Measurements from ENCODE around the gene VPS13D. TPM values are rescaled to one million over a fixed set of nuclear protein-coding genes. Genes with fewer than 3 reads are reported as not detected.

Gene VPS13D
- polyA plus RNA-seq, 1 of the 3 experiments (the other 2 are of a cell fraction): 15.0 TPM

- no peak for DNase-seq
- Histone ChIP-seq H3K9ac (no peak overlapping the region), H3K79me2 (ENCODE audit: insufficient read depth) (no peaks in the 10 kb centered on the region), H3K4me3 (ENCODE audit: low read depth in 2 of 2, low read length in 1 of 2) (no peak overlapping the region), H3K27me3 (ENCODE audit: insufficient read depth) (no peaks in the 10 kb centered on the region), H4K20me1 (ENCODE audit: insufficient read depth) (no peaks in the 10 kb centered on the region), H3K27ac (ENCODE audit: low read depth in 2 of 2, low read length in 1 of 2) (no peak overlapping the region), H3K9me3 (no peaks in the 10 kb centered on the region), H3K36me3 (replicated peaks in 1 of 2; ENCODE audit: control insufficient read depth in 1 of 2, insufficient read depth in 2 of 2, low read length in 1 of 2) (no peaks in the 10 kb centered on the region), H3K4me2 (no peak overlapping the region), H3K9me2 (no peaks in the 10 kb centered on the region), H2AFZ (ENCODE audit: low read depth) (no peak overlapping the region), H3F3A (replicated peaks; ENCODE audit: insufficient read depth) (peaks cover 4% of the 10 kb centered on the region), H3K4me1 (ENCODE audit: control insufficient read depth in 1 of 2, insufficient read depth in 2 of 2, low read depth in 1 of 2, low read length in 1 of 2) (peaks cover 0 to 4% of the 10 kb centered on the region in 2 experiments; a peak in 1 of 4 replicates)
- CTCF ChIA-PET: interaction anchor here (0.6 to 1.6 kb wide), 3 partner anchors 61 to 83 kb away, joined by 3 to 4 read pairs (median 3); no protein-coding TSS in a partner anchor
- no peak for TF ChIP-seq RFX5 (IDR thresholded peaks at IDR 0.05; ENCODE audit: low read length)
- no peak for TF ChIP-seq MAX (IDR thresholded peaks at IDR 0.05; ENCODE audit: low read depth)
- no peak for TF ChIP-seq POLR2AphosphoS5 (IDR thresholded peaks at IDR 0.05; ENCODE audit: low read depth, low read length)
- TF ChIP-seq JUND (IDR thresholded peaks at IDR 0.05): no peak
- no peak for TF ChIP-seq MXI1 (IDR thresholded peaks at IDR 0.05; ENCODE audit: low read depth, low read length)
- no peak for TF ChIP-seq FOXJ3 (CRISPR knock-in tag; IDR thresholded peaks at IDR 0.05)
- no peak for TF ChIP-seq GABPA (IDR thresholded peaks at IDR 0.05; ENCODE audit: low read depth)
- no peak for TF ChIP-seq RCOR1 (IDR thresholded peaks at IDR 0.05; ENCODE audit: low read length)
- TF ChIP-seq RAD21 (IDR thresholded peaks at IDR 0.05; ENCODE audit: low read length): no peak
- TF ChIP-seq REST (IDR thresholded peaks at IDR 0.05; ENCODE audit: low read depth, low read length): no peak
- no peak for TF ChIP-seq FOXM1 (IDR thresholded peaks at IDR 0.05; ENCODE audit: low read depth)
- POLR2A ChIA-PET: no interaction called here
- 92% methylated on average over 6 of the region's 17 CpGs for WGBS (ENCODE audit: low lambda C conversion rate)
Observed at GRCh38 chr1:12540580-12541273, 310.9 kb downstream of the VPS13D start.

- no peaks in the 10 kb centered on the region for H3K9me3 ChIP-seq
- H3F3A ChIP-seq (replicated peaks; ENCODE audit: insufficient read depth): peaks cover 4% of the 10 kb centered on the region
- H3K4me2 ChIP-seq: no peak overlapping the region
- no peak for DNase-seq
- ChIA-PET CTCF (interaction anchor here (0.6 to 1.6 kb wide), 3 partner anchors 13 to 84 kb away, joined by 3 to 4 read pairs (median 3); no protein-coding TSS in a partner anchor), POLR2A (no interaction called here)
- WGBS (ENCODE audit: low lambda C conversion rate): 76% methylated on average over 14 of the region's 17 CpGs
- H3K9ac ChIP-seq: no peak overlapping the region
- H3K27ac ChIP-seq (ENCODE audit: low read depth in 2 of 2, low read length in 1 of 2): no peak overlapping the region
- H4K20me1 ChIP-seq (ENCODE audit: insufficient read depth): no peaks in the 10 kb centered on the region
- no peaks in the 10 kb centered on the region for H3K36me3 ChIP-seq (replicated peaks in 1 of 2; ENCODE audit: control insufficient read depth in 1 of 2, insufficient read depth in 2 of 2, low read length in 1 of 2)
- no peak overlapping the region for H2AFZ ChIP-seq (ENCODE audit: low read depth)
- no peak overlapping the region for H3K4me3 ChIP-seq (ENCODE audit: low read depth in 2 of 2, low read length in 1 of 2)
- no peaks in the 10 kb centered on the region for H3K79me2 ChIP-seq (ENCODE audit: insufficient read depth)
- no peaks in the 10 kb centered on the region for H3K9me2 ChIP-seq
- H3K4me1 ChIP-seq (ENCODE audit: control insufficient read depth in 1 of 2, insufficient read depth in 2 of 2, low read depth in 1 of 2, low read length in 1 of 2): peaks cover 0 to 4% of the 10 kb centered on the region in 2 experiments; a peak in 1 of 4 replicates
- no peaks in the 10 kb centered on the region for H3K27me3 ChIP-seq (ENCODE audit: insufficient read depth)
- no peak for TF ChIP-seq YY1 (IDR thresholded peaks at IDR 0.05; ENCODE audit: low read depth)
- no peak for TF ChIP-seq REST (IDR thresholded peaks at IDR 0.05; ENCODE audit: low read depth, low read length)
- TF ChIP-seq ELF1 (IDR thresholded peaks at IDR 0.05): no peak
- no peak for TF ChIP-seq FOXJ3 (CRISPR knock-in tag; IDR thresholded peaks at IDR 0.05)
- no peak for TF ChIP-seq RAD21 (IDR thresholded peaks at IDR 0.05; ENCODE audit: low read length)
- no peak for TF ChIP-seq RFX5 (IDR thresholded peaks at IDR 0.05; ENCODE audit: low read length)
- TF ChIP-seq NRF1 (IDR thresholded peaks at IDR 0.05; ENCODE audit: low read depth, low read length): no peak
- no peak for TF ChIP-seq MEF2A (IDR thresholded peaks at IDR 0.05; ENCODE audit: borderline replicate concordance, low read depth)
- TF ChIP-seq CHD2 (IDR thresholded peaks at IDR 0.05; ENCODE audit: low read length, partially characterized antibody): no peak
- TF ChIP-seq IRF3 (IDR thresholded peaks at IDR 0.05; ENCODE audit: low read depth, low read length): no peak
Observed at GRCh38 chr1:12541274-12542137, 311.7 kb downstream of the VPS13D start.

Data from SK-N-SH (cell line).